Neural progenitor cell (in vitro differentiated cells): Measurements from ENCODE around the gene NCBP3. TPM values are rescaled to one million over a fixed set of nuclear protein-coding genes. Genes with fewer than 3 reads are reported as not detected.

Experiments used
- DNase-seq: peaks from one replicate; pipeline ENCODE4 v3.0.0-alpha.2; 2016; ENCODE audit warnings: low spot score
- H2AFZ ChIP-seq: fragments of 200-600 bp; sonication (generic); replicated peaks from 2 replicates; pipeline ENCODE4 v1.6.1; 2016; ENCODE audit warnings: antibody characterized with exemption
- H3F3A ChIP-seq: fragments of 200-600 bp; sonication (generic); 2 replicates; pipeline ENCODE4 v1.6.1; 2016; ENCODE audit warnings: antibody characterized with exemption, low read depth
- H3K27ac ChIP-seq: fragments of 200-600 bp; sonication (generic); 2 replicates; pipeline ENCODE4 v1.5.1; 2016; ENCODE audit warnings: mild to moderate bottlenecking
- H3K27me3 ChIP-seq: fragments of 200-600 bp; sonication (generic); 2 replicates; pipeline ENCODE4 v1.6.1; 2016; ENCODE audit warnings: mild to moderate bottlenecking, moderate library complexity
- H3K36me3 ChIP-seq: fragments of 200-600 bp; sonication (generic); 2 replicates; pipeline ENCODE4 v1.5.1; 2016
- H3K4me1 ChIP-seq: fragments of 200-600 bp; sonication (generic); 2 replicates; pipeline ENCODE4 v1.6.1; 2016; ENCODE audit warnings: mixed run types
- H3K4me2 ChIP-seq: fragments of 200-600 bp; sonication (generic); 2 replicates; pipeline ENCODE4 v1.6.1; 2016
- H3K4me3 ChIP-seq: fragments of 200-600 bp; sonication (generic); 2 replicates; pipeline ENCODE4 v1.5.1; 2016
- H3K79me2 ChIP-seq: fragments of 200-600 bp; sonication (generic); 2 replicates; pipeline ENCODE4 v1.6.1; 2016; ENCODE audit warnings: low read depth
- H3K9ac ChIP-seq: fragments of 200-600 bp; sonication (generic); 2 replicates; pipeline ENCODE4 v1.6.1; 2016
- H3K9me3 ChIP-seq: fragments of 200-600 bp; sonication (generic); 2 replicates; pipeline ENCODE4 v1.5.1; 2016; ENCODE audit warnings: low read depth
- H4K20me1 ChIP-seq: fragments of 200-600 bp; sonication (generic); 2 replicates; pipeline ENCODE4 v1.6.1; 2016; ENCODE audit warnings: low read depth
- H3K27ac Mint-ChIP-seq: 3 replicates; pipeline ENCODE4 v1.8.0; 2021; ENCODE audit warnings: mixed read lengths
- H3K27me3 Mint-ChIP-seq: 2 replicates; pipeline ENCODE4 v1.8.0; 2022; ENCODE audit warnings: low read depth, mild to moderate bottlenecking, inconsistent platforms, moderate library complexity, mixed read lengths; ENCODE audit not compliant: insufficient read depth
- H3K36me3 Mint-ChIP-seq: 3 replicates; pipeline ENCODE4 v1.8.0; 2021; ENCODE audit warnings: mixed read lengths
- H3K4me1 Mint-ChIP-seq: 3 replicates; pipeline ENCODE4 v1.8.0; 2021; ENCODE audit warnings: mixed read lengths
- H3K4me3 Mint-ChIP-seq: 3 replicates; pipeline ENCODE4 v1.8.0; 2021; ENCODE audit warnings: mild to moderate bottlenecking, moderate library complexity, mixed read lengths
- H3K9me3 Mint-ChIP-seq: 3 replicates; pipeline ENCODE4 v1.8.0; 2020; ENCODE audit warnings: mixed read lengths
- CTCF ChIP-seq: fragments of 200-600 bp; sonication (generic); IDR thresholded peaks from 2 replicates; pipeline ENCODE4 v1.5.1; 2017; ENCODE audit warnings: antibody characterized with exemption, mild to moderate bottlenecking
- EZH2 ChIP-seq: fragments of 200-600 bp; sonication (generic); IDR thresholded peaks from 2 replicates; pipeline ENCODE4 v1.6.1; 2017; ENCODE audit warnings: antibody characterized with exemption, mild to moderate bottlenecking, moderate library complexity
- EZH2phosphoT487 ChIP-seq: fragments of 200-600 bp; sonication (generic); IDR thresholded peaks from 2 replicates; pipeline ENCODE4 v1.6.1; 2017; ENCODE audit warnings: antibody characterized with exemption
- total RNA-seq: library from RNA; depleted of rRNA; stranded (reverse); fragments of >200 nt; gene quantifications from 2 replicates; pipeline ENCODE4 v1.2.3, GENCODE V29; 2015; ENCODE audit warnings: low replicate concordance

The NCBP3 gene
- 55.7 and 72.4 TPM in 2 replicates for total RNA-seq

GRCh38 chr17:3845621-3846436, at the start of gene NCBP3:
Gene NCBP3 (minus strand): TSS chr17:3846246. CDS start chr17:3846223, 23 bp downstream.
- H3F3A ChIP-seq = no peaks in the 10 kb centered on the region
- Mint-ChIP-seq H3K36me3 (peaks cover 10% of the 10 kb centered on the region), H3K9me3 (peaks cover 2% of the 10 kb centered on the region), H3K4me3 (peak within 1 kb of the TSS; percentile 98), H3K4me1 (peaks cover 17% of the 10 kb centered on the region), H3K27me3 (peaks cover 8% of the 10 kb centered on the region), H3K27ac (peak within 1 kb of the TSS; percentile 95)
- H3K4me3 ChIP-seq = peak within 1 kb of the TSS; percentile 94
- no peaks in the 10 kb centered on the region for H3K9me3 ChIP-seq
- peaks cover 31% of the 10 kb centered on the region for H4K20me1 ChIP-seq
- peak within 1 kb of the TSS; percentile 83 for H3K27ac ChIP-seq
- H2AFZ ChIP-seq = peak within 1 kb of the TSS; percentile 97
- DNase-seq = peak; percentile 98
- H3K79me2 ChIP-seq = peaks cover 51% of the 10 kb centered on the region
- peaks cover 12% of the 10 kb centered on the region for H3K4me1 ChIP-seq
- H3K9ac ChIP-seq = peak within 1 kb of the TSS; percentile 97
- no peaks in the 10 kb centered on the region for H3K27me3 ChIP-seq
- TF ChIP-seq EZH2 = no peak
- TF ChIP-seq CTCF = peak; percentile 94
- no peak for TF ChIP-seq EZH2phosphoT487
- H3K4me2 ChIP-seq = peak within 1 kb of the TSS; percentile 84
- H3K36me3 ChIP-seq = no peaks in the 10 kb centered on the region

GRCh38 chr17:3895354-3895753, 49.3 kb upstream of the NCBP3 start:
- Histone ChIP-seq H3K27ac (no peak overlapping the region), H2AFZ (no peak overlapping the region), H3K4me1 (peaks cover 13% of the 10 kb centered on the region), H3K9me3 (no peaks in the 10 kb centered on the region), H3K27me3 (peaks cover 14% of the 10 kb centered on the region), H3K36me3 (no peaks in the 10 kb centered on the region), H3K4me2 (no peak overlapping the region), H3F3A (peaks cover 9% of the 10 kb centered on the region), H3K79me2 (no peaks in the 10 kb centered on the region), H4K20me1 (peaks cover 20% of the 10 kb centered on the region), H3K4me3 (no peak overlapping the region), H3K9ac (no peak overlapping the region)
- Mint-ChIP-seq H3K4me3 (no peak overlapping the region), H3K27me3 (peaks cover 9% of the 10 kb centered on the region), H3K9me3 (no peaks in the 10 kb centered on the region), H3K36me3 (no peaks in the 10 kb centered on the region), H3K4me1 (peaks cover 36% of the 10 kb centered on the region), H3K27ac (no peak overlapping the region)
- TF ChIP-seq EZH2 (no peak), CTCF (no peak), EZH2phosphoT487 (no peak)
- no peak for DNase-seq

- H3K79me2 ChIP-seq = no peaks in the 10 kb centered on the region
- H2AFZ ChIP-seq = no peak overlapping the region
- H3K4me3 ChIP-seq = no peak overlapping the region
- Mint-ChIP-seq H3K27ac (peak overlapping the region; percentile 44), H3K4me1 (peaks cover 38% of the 10 kb centered on the region), H3K27me3 (peaks cover 11% of the 10 kb centered on the region), H3K9me3 (no peaks in the 10 kb centered on the region), H3K4me3 (no peak overlapping the region), H3K36me3 (no peaks in the 10 kb centered on the region)
- H3K4me1 ChIP-seq = peaks cover 13% of the 10 kb centered on the region
- TF ChIP-seq EZH2phosphoT487 (no peak), CTCF (no peak), EZH2 (no peak)
- no peak for DNase-seq
- peaks cover 9% of the 10 kb centered on the region for H3F3A ChIP-seq
- H3K9ac ChIP-seq = no peak overlapping the region
- no peak overlapping the region for H3K4me2 ChIP-seq
- no peak overlapping the region for H3K27ac ChIP-seq
- H3K9me3 ChIP-seq = no peaks in the 10 kb centered on the region
- peaks cover 20% of the 10 kb centered on the region for H4K20me1 ChIP-seq
- no peaks in the 10 kb centered on the region for H3K36me3 ChIP-seq
- H3K27me3 ChIP-seq = peaks cover 14% of the 10 kb centered on the region
Measured at GRCh38 chr17:3894911-3895343, 48.9 kb upstream of the NCBP3 start.
